NCI-H2227 treated with DMSO at 0.1 percent for 48 hours (cell line): Measurements from ENCODE around the gene VEZF1.
A peak's percentile ranks its signal among the peaks of the same experiment; 100 is the strongest.

ENCODE experiments used
- DNase-seq: peaks from one replicate; lab custom pipeline; 2025; lab: John Stamatoyannopoulos, UW

The VEZF1 gene

GRCh38 chr17:57928928-57929327 is 59.1 kb downstream of the VEZF1 start:
- DNase-seq: no peak

- peak; percentile 67 for DNase-seq
These were observed 60.9 kb downstream of the VEZF1 start for GRCh38 chr17:57927048-57927723.

- no peak for DNase-seq
These were observed 61.4 kb downstream of the VEZF1 start for GRCh38 chr17:57926723-57927047.

DNA sequence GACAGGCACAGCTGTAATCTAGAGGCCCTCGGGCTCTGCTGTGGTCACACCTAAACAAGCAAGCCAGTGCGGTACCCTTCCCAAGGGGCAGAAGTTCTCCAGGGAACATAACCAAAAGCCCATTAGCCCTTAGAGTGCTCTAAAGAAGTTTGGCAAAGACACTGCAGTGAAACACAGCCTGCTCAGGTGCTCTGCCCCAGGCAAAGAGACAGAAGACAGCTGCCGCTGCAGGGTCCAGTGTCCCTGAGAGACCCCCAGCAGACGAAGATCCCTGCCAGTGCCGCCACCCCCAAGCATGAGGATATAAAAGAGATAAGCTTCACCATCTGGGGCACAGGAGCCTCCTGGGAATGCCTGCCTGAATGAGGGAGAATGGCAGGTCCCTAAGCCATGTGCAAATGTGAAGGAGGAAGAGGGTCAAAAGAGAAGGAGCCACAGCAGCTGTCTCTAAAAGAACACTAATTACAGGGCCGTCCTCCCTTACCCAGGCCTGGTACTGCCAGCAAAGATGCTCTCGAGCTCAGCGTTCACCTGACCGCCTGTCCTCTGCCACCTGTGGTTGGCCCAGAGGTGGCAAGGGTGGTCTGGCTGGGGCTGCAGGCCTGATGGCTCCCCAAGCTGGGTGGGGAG is 62.6 kb downstream of the VEZF1 start:
- peak; percentile 17 for DNase-seq

- no peak for DNase-seq
These were observed 63.4 kb downstream of the VEZF1 start for GRCh38 chr17:57924677-57925076.
